HepG2 (cell line): ENCODE measurements around the gene RABL6. TPM values are rescaled to one million over a fixed set of nuclear protein-coding genes. Genes with fewer than 3 reads are reported as not detected.

Source experiments
- ARNTL ChIP-seq: sonication (generic); formaldehyde crosslinking; IDR thresholded peaks from 2 replicates; pipeline ENCODE4 v1.4.0; 2020; ENCODE audit warnings: mild to moderate bottlenecking, missing genetic modification reagents
- ATF7-NPFF ChIP-seq: sonication (generic); formaldehyde crosslinking; IDR thresholded peaks from 2 replicates; pipeline ENCODE4 v1.8.1; 2023; ENCODE audit warnings: mild to moderate bottlenecking, low read depth, missing genetic modification reagents, moderate library complexity
- CREM ChIP-seq, 2 experiments: sonication (generic) in 1 of 2; formaldehyde crosslinking in 1 of 2; IDR thresholded peaks; 2 replicates each; pipeline versions ENCODE4 v1.4.0 to v1.6.1; 2016 to 2020; ENCODE audit warnings: antibody characterized with exemption in 1 of 2, mild to moderate bottlenecking in 1 of 2, missing genetic modification reagents in 1 of 2
- FIP1L1 ChIP-seq: fragments of 200-400 bp; formaldehyde crosslinking; IDR thresholded peaks from 2 replicates; pipeline ENCODE4 v1.6.1; 2018; ENCODE audit warnings: low read depth, mild to moderate bottlenecking, low read length, moderate library complexity, borderline replicate concordance; ENCODE audit not compliant: insufficient read depth
- KDM4B ChIP-seq: sonication (generic); formaldehyde crosslinking; IDR thresholded peaks from 2 replicates; pipeline ENCODE4 v1.4.0; 2020; ENCODE audit warnings: missing genetic modification reagents
- MED13 ChIP-seq: sonication (generic); formaldehyde crosslinking; IDR thresholded peaks from 2 replicates; pipeline ENCODE4 v1.5.0; 2020; ENCODE audit warnings: missing genetic modification reagents
- MXD3 ChIP-seq: IDR thresholded peaks from 2 replicates; pipeline ENCODE4 v1.6.1; 2016; ENCODE audit warnings: mild to moderate bottlenecking, missing biosample characterization, missing genetic modification reagents
- TFE3 ChIP-seq: IDR thresholded peaks from 2 replicates; pipeline ENCODE4 v1.6.1; 2016
- ZBTB25 ChIP-seq: IDR thresholded peaks from 2 replicates; pipeline ENCODE4 v1.6.1; 2018; ENCODE audit warnings: missing genetic modification reagents
- ZBTB40 ChIP-seq, 2 experiments: fragments of 450-650 bp in 1 of 2; sonication (generic) in 1 of 2; formaldehyde crosslinking in 1 of 2; IDR thresholded peaks; 2 replicates each; pipeline versions ENCODE4 v1.6.1 to v1.8.0; 2016 to 2022; ENCODE audit warnings: antibody characterized with exemption in 1 of 2, mild to moderate bottlenecking in 1 of 2, missing genetic modification reagents in 1 of 2
- ZNF136 ChIP-seq: sonication (generic); formaldehyde crosslinking; IDR thresholded peaks from 2 replicates; pipeline ENCODE4 v1.8.1; 2022; ENCODE audit warnings: low read depth, mild to moderate bottlenecking, moderate library complexity, missing genetic modification reagents
- ZNF484 ChIP-seq: sonication (generic); formaldehyde crosslinking; IDR thresholded peaks from 2 replicates; pipeline ENCODE4 v1.5.1; 2020; ENCODE audit warnings: mild to moderate bottlenecking, low read depth, missing genetic modification reagents, borderline replicate concordance
- ZNF570 ChIP-seq: sonication (generic); formaldehyde crosslinking; IDR thresholded peaks from 2 replicates; pipeline ENCODE4 v1.4.0; 2020; ENCODE audit warnings: mild to moderate bottlenecking, missing genetic modification reagents, borderline replicate concordance
- ZNF761 ChIP-seq: sonication (generic); formaldehyde crosslinking; conservative IDR thresholded peaks from 2 replicates; pipeline ENCODE4 v1.4.0; 2020; ENCODE audit warnings: mild to moderate bottlenecking, missing genetic modification reagents
- polyA plus RNA-seq, 8 experiments: library from polyadenylated mRNA; depleted of rRNA in 3 of 8; stranded (reverse) in 7 of 8; unstranded in 1 of 8; fragments of >200 nt; fragmentation: Illumina TruSeq in 4 of 8; extraction: Trizol in 4 of 8; gene quantifications; 2 replicates each; pipeline versions ENCODE4 v1.2.1 to v1.2.3, GENCODE V29; 2011 to 2016; ENCODE audit warnings: low read depth in 4 of 8, missing spikeins in 1 of 8, mixed read lengths in 1 of 8; ENCODE audit not compliant: insufficient read depth in 1 of 8
- total RNA-seq, 5 experiments: library from RNA; depleted of rRNA; stranded (reverse); fragments of >200 nt; fragmentation: Illumina TruSeq; extraction: Trizol; gene quantifications; 2 replicates each; pipeline ENCODE4 v1.2.3, GENCODE V29; 2016; ENCODE audit warnings: low read depth in 1 of 5

Gene RABL6
- total and polyA plus RNA-seq, 2 of the 13 experiments (the other 11 are each of a cell fraction or from before 2014, with no cell fraction given): 81.5 to 125 TPM

DNA sequence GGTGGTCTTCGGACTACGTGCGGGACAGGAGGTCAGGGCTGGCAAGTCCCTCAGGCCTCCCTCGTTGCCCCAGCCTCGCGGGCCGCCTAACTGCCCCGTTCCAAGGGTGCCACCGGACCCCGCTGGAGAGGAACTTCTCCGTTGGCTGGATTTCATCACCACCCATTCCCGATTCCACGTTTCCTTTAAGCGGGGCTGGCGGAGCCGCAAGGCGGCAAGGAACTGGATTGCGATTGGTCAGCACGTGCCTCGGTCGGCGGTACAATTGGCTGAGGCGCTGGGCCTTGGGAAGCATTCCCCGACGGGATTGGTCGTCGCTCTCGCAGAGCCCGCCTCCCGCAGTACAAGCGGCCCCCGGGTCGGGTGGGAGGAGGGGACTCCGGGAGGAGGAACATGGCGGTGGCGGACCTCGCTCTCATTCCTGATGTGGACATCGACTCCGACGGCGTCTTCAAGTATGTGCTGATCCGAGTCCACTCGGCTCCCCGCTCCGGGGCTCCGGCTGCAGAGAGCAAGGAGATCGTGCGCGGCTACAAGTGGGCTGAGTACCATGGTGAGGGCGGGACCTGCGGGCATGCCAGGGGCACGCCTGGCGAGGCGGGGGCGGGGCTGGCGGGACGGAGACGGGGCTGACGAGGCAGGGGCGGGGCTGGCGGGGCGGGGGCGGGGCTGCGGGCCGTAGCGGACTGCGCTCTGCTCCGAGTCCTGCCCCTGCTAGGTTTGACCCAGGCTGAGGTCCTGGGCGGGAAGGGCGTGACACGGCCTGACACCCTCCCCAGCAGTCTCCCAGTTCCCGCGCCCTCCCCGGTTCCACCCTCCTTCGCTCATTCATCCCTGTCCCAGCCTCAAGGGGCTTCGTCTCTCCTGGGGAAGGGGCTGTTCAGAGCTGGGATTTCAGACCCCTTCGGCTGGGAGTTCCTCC is 41.6 kb downstream of the RABL6 start, which contains the start of gene PHPT1 (continued):
- TF ChIP-seq ZBTB40 (IDR thresholded peaks at IDR 0.05) (no peak), ZBTB40 (CRISPR knock-in tag; IDR thresholded peaks at IDR 0.05) (0 out of 2 replicates have a peak, but pooled peaks have one; percentile 33), TFE3 (CRISPR knock-in tag) (peak; percentile 36; the same call in 1 of the 2 replicates), FIP1L1 (0 out of 2 replicates have a peak, but pooled peaks have one; percentile 63), ZNF761 (no peak), ZNF136 (CRISPR knock-in tag) (no peak), ZNF484 (CRISPR knock-in tag) (no peak), ATF7-NPFF (CRISPR knock-in tag) (peak; percentile 60; the same call in 1 of the 2 replicates), KDM4B (CRISPR knock-in tag) (peak; percentile 49; the same call in 1 of the 2 replicates), ZNF570 (CRISPR knock-in tag) (0 out of 2 replicates have a peak, but pooled peaks have one; percentile 59), MED13 (CRISPR knock-in tag) (peak; percentile 58; the same call in 1 of the 2 replicates), CREM (IDR thresholded peaks at IDR 0.05) (peak; percentile 73), CREM (CRISPR knock-in tag; IDR thresholded peaks at IDR 0.05) (no peak), MXD3 (CRISPR knock-in tag) (no peak), ARNTL (CRISPR knock-in tag) (peak; percentile 56), ZBTB25 (CRISPR knock-in tag) (peak; percentile 93)
